ENCODE results near the gene RFX2.
A peak's percentile ranks its signal among the peaks of the same experiment; 100 is the strongest.

Gene RFX2

GRCh38 chr19:5955636-5955935 lies 154.7 kb downstream of the RFX2 start:
- no peak for DNase-seq (ENCODE audit: low spot score)

- no peak for DNase-seq (ENCODE audit: low spot score)
These were observed 156.0 kb downstream of the RFX2 start for GRCh38 chr19:5954293-5954692.

GRCh38 chr19:5953680-5954213 lies 156.6 kb downstream of the RFX2 start:
- DNase-seq (ENCODE audit: low spot score), result peak; percentile 58

- DNase-seq (ENCODE audit: low spot score), result no peak
These were observed 157.2 kb downstream of the RFX2 start for GRCh38 chr19:5953030-5953589.

- DNase-seq (ENCODE audit: low spot score), result no peak
These were observed 157.9 kb downstream of the RFX2 start for GRCh38 chr19:5952193-5953029.

- peak; percentile 69 for DNase-seq (ENCODE audit: low spot score)
These were observed 158.9 kb downstream of the RFX2 start for GRCh38 chr19:5951338-5951861.

GRCh38 chr19:5950741-5951140 lies 159.6 kb downstream of the RFX2 start:
- DNase-seq (ENCODE audit: low spot score), result peak; percentile 37

GRCh38 chr19:5949792-5950305 lies 160.5 kb downstream of the RFX2 start:
- no peak for DNase-seq (ENCODE audit: low spot score)

- peak; percentile 47 for DNase-seq (ENCODE audit: low spot score)
These were observed 161.3 kb downstream of the RFX2 start for GRCh38 chr19:5948752-5949564.

GRCh38 chr19:5947435-5947834 lies 162.9 kb downstream of the RFX2 start:
- peak; percentile 94 for DNase-seq (ENCODE audit: low spot score)

- DNase-seq (ENCODE audit: low spot score), result no peak
These were observed 166.7 kb downstream of the RFX2 start for GRCh38 chr19:5943623-5944022.

All from pons (tissue), 1 donor.